NOMO-1 treated with DMSO at 0.1 percent for 48 hours (cell line): Measurements from ENCODE around the gene NUP133.

ENCODE experiments used
- DNase-seq: peaks from one replicate; lab custom pipeline; 2025; ENCODE audit not compliant: unreplicated experiment; lab: John Stamatoyannopoulos, UW

The NUP133 gene

GRCh38 chr1:229452956-229453801 lies 55.0 kb downstream of the NUP133 start:
- peak; percentile 6 for DNase-seq

- no peak for DNase-seq
Measured at GRCh38 chr1:229448845-229449244, 59.3 kb downstream of the NUP133 start.

GRCh38 chr1:229448354-229448753 lies 59.8 kb downstream of the NUP133 start:
- DNase-seq: no peak

- no peak for DNase-seq
Measured at GRCh38 chr1:229447809-229448252, 60.3 kb downstream of the NUP133 start.

GRCh38 chr1:229445828-229446227 lies 62.3 kb downstream of the NUP133 start:
- DNase-seq: no peak

- no peak for DNase-seq
Measured at GRCh38 chr1:229440851-229441537, 67.1 kb downstream of the NUP133 start.

GRCh38 chr1:229438021-229438420 lies 70.1 kb downstream of the NUP133 start:
- no peak for DNase-seq

- DNase-seq: no peak
Measured at GRCh38 chr1:229437443-229437842, 70.7 kb downstream of the NUP133 start.

- DNase-seq: no peak
Measured at GRCh38 chr1:229436201-229436600, 71.9 kb downstream of the NUP133 start.

GRCh38 chr1:229434641-229435051 lies 73.5 kb downstream of the NUP133 start:
- DNase-seq: no peak

GRCh38 chr1:229434005-229434640 lies 74.0 kb downstream of the NUP133 start, which contains the start of gene ACTA1:
Gene ACTA1 (minus strand): TSS chr1:229434094. CDS start chr1:229433115, 979 bp downstream.
- DNase-seq: no peak

GRCh38 chr1:229433364-229434004 lies 74.7 kb downstream of the NUP133 start:
- no peak for DNase-seq

- DNase-seq: no peak
Measured at GRCh38 chr1:229432905-229433304, 75.2 kb downstream of the NUP133 start.

- DNase-seq: no peak
Measured at GRCh38 chr1:229432116-229432461, 76.1 kb downstream of the NUP133 start.

GRCh38 chr1:229431284-229432115 lies 76.6 kb downstream of the NUP133 start:
- DNase-seq: no peak

GRCh38 chr1:229430761-229431283 lies 77.3 kb downstream of the NUP133 start:
- DNase-seq: peak; percentile 12

GRCh38 chr1:229428256-229428655 lies 79.9 kb downstream of the NUP133 start:
- no peak for DNase-seq

- DNase-seq: no peak
Measured at GRCh38 chr1:229427572-229427971, 80.6 kb downstream of the NUP133 start.

GRCh38 chr1:229425564-229426159 lies 82.5 kb downstream of the NUP133 start:
- DNase-seq: no peak

GRCh38 chr1:229420765-229421164 lies 87.4 kb downstream of the NUP133 start:
- DNase-seq: no peak
